ENCODE data around the gene GCNA. TPM values are rescaled to one million over a fixed set of nuclear protein-coding genes. Genes with fewer than 3 reads are reported as not detected.
"Not testable (repeated sequence)": the region's sequence is repeated elsewhere in the genome, so short reads cannot be mapped to it uniquely, and the experiment has no call there.

GCNA gene
- total RNA-seq, 1 experiment from 2014 or later, result 1.1 TPM

GRCh38 chrX:71604141-71604540, 25.9 kb downstream of the GCNA start:
- Histone ChIP-seq H3K27me3 (no peaks in the 10 kb centered on the region), H3K4me3 (no peak overlapping the region), H3K36me3 (peaks cover 22% of the 10 kb centered on the region), H3K9me3 (no peaks in the 10 kb centered on the region)
- no peak for DNase-seq

GRCh38 chrX:71604796-71605568, 26.7 kb downstream of the GCNA start:
- H3K36me3 ChIP-seq, result peaks cover 24% of the 10 kb centered on the region
- H3K9me3 ChIP-seq, result no peaks in the 10 kb centered on the region
- H3K27me3 ChIP-seq, result no peaks in the 10 kb centered on the region
- no peak for DNase-seq
- H3K4me3 ChIP-seq, result no peak overlapping the region

GRCh38 chrX:71606536-71607216, 28.4 kb downstream of the GCNA start:
- DNase-seq, result no peak
- H3K36me3 ChIP-seq, result peaks cover 19% of the 10 kb centered on the region
- no peaks in the 10 kb centered on the region for H3K9me3 ChIP-seq
- H3K4me3 ChIP-seq, result no peak overlapping the region
- H3K27me3 ChIP-seq, result no peaks in the 10 kb centered on the region

GRCh38 chrX:71607488-71607887, 29.3 kb downstream of the GCNA start:
- DNase-seq, result no peak
- Histone ChIP-seq H3K9me3 (no peaks in the 10 kb centered on the region), H3K27me3 (no peaks in the 10 kb centered on the region), H3K36me3 (peaks cover 13% of the 10 kb centered on the region), H3K4me3 (no peak overlapping the region)

DNA sequence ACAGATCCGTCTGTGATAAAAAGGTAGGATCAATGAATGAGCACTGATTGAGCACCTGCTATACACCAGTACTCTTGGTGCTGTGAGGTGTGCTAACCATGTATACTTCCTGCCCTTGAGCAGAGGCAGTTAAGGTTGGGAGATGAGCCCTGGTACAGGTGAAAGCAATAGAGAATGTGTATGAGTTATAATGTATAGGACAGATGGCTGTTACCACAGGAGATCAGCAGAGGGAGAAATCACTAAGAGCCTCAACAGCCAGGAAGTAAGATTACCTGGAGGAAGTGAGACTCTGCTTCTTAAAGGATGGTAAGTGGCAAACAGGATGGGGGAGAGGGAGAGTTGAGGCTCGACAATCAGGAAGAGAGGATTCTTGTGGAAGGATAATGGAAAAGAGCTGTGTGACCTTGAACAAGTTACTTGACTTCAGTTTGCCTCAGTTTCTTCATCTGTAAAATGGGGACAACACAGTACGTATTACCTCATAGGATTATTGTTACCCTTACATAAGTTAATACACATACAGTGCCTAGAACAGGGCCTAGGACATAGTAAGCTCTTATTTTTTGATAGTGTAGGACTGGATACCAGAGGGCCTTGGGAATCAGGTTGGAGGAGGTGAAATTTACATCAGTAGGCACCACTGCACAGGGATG, 31.0 kb downstream of the GCNA start:
- H3K9me3 ChIP-seq, result no peaks in the 10 kb centered on the region
- DNase-seq, result no peak
- H3K36me3 ChIP-seq, result peaks cover 3% of the 10 kb centered on the region
- H3K27me3 ChIP-seq, result no peaks in the 10 kb centered on the region
- H3K4me3 ChIP-seq, result no peak overlapping the region

- not testable (repeated sequence) for H3K4me3 ChIP-seq, H3K27me3 ChIP-seq, H3K36me3 ChIP-seq, DNase-seq, H3K9me3 ChIP-seq
Measured at GRCh38 chrX:71611736-71612135, 33.5 kb downstream of the GCNA start.

DNA sequence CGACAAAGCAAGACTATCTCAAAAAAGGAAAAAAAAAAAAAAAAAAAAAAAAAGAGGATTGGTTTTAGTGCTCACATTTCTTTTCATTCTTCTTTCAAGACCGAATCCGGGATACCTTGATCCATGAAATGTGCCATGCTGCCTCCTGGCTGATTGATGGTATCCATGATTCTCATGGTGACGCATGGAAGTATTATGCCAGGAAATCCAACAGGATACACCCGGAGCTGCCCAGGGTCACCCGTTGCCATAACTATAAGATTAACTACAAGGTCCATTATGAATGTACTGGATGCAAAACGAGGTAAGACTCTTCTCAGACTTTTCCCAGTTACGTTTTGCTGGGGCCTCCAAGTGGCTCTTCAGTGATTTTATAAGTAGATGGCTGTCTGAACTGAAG, 34.0 kb downstream of the GCNA start:
- Histone ChIP-seq H3K4me3 (no peak overlapping the region), H3K9me3 (no peaks in the 10 kb centered on the region), H3K27me3 (no peaks in the 10 kb centered on the region), H3K36me3 (peaks cover 3% of the 10 kb centered on the region)
- DNase-seq, result no peak

- Histone ChIP-seq H3K36me3 (no peaks in the 10 kb centered on the region; the same call in 1 of the 2 replicates), H3K4me3 (no peak overlapping the region), H3K27me3 (no peaks in the 10 kb centered on the region), H3K9me3 (no peaks in the 10 kb centered on the region)
- no peak for DNase-seq
Measured at GRCh38 chrX:71615056-71615455, 36.8 kb downstream of the GCNA start.

DNA sequence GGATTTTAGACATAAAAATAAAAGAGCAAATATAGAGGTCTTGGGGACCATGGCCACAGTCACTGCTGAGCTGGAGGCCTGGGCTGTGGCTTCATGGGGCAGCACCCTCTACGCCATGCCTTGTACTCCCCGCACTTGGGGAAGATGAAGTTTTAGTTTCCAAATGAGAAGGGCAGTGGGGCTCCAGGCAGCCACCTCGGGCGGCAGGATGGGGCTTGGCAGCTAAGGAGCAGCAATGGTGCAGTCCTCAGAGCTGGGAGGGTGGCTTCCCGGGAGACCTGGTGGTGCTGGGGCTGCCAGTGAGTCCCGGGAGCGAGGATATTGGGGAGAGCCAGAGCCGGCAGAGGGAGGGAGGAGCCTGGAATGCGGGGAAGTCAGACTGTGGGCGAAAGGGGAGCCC, 37.7 kb downstream of the GCNA start:
- no peaks in the 10 kb centered on the region; the same call in 1 of the 2 replicates for H3K36me3 ChIP-seq
- H3K9me3 ChIP-seq, result no peaks in the 10 kb centered on the region
- H3K4me3 ChIP-seq, result no peak overlapping the region
- no peak for DNase-seq
- no peaks in the 10 kb centered on the region for H3K27me3 ChIP-seq

GRCh38 chrX:71616672-71617529, 38.7 kb downstream of the GCNA start:
- H3K4me3 ChIP-seq, result no peak overlapping the region
- H3K9me3 ChIP-seq, result no peaks in the 10 kb centered on the region
- no peaks in the 10 kb centered on the region for H3K36me3 ChIP-seq
- no peaks in the 10 kb centered on the region for H3K27me3 ChIP-seq
- DNase-seq, result no peak

DNA sequence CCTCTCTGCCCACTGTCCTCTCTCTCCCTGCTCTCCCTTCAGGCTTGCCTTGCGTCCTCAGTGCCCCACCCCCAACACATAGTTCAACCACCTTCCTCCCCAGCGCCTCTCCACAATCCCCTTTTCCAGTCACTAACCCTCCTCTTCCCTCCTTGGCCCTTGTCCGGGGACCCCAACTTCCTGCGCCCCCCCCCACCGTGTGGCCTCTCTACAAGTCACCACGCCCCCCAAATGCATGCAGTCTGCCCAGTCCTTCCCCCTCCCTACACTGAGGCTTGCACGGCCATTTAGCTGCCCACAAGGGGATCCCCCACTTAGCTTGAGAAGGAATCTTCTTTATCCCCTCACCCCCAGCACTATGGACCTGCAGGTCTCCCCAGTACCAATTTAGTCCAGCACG, 39.5 kb downstream of the GCNA start:
- H3K27me3 ChIP-seq, result no peaks in the 10 kb centered on the region
- no peaks in the 10 kb centered on the region for H3K9me3 ChIP-seq
- DNase-seq, result no peak
- H3K4me3 ChIP-seq, result no peak overlapping the region
- no peaks in the 10 kb centered on the region for H3K36me3 ChIP-seq

GRCh38 chrX:71618303-71618721, 40.1 kb downstream of the GCNA start, which contains the start of gene CXCR3:
TSS of gene CXCR3 (minus strand) at chrX:71618511. CDS start at chrX:71618449, 62 bp downstream.
- Histone ChIP-seq H3K36me3 (no peaks in the 10 kb centered on the region), H3K4me3 (no peak within 1 kb of the TSS), H3K27me3 (no peaks in the 10 kb centered on the region), H3K9me3 (no peaks in the 10 kb centered on the region)
- DNase-seq, result peak; percentile 32

DNA sequence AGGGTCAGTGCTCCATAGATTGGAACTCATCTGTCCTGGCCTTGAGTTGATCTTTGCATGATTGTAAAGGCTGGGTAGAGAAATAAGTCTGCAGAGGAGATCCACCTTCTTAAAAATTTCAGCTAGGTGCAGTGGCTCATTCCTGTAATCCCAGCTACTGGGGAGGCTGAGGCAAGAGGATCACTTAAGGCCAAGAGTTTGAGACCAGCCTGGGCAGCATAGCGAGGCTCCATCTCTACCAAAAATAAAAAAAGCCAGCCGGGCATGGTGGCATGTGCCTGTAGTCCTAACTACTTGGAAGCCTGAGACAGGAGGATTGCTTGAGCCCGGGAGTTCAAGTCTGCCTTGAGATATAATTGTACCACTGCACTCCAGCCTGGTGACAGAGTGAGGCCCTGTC, 40.5 kb downstream of the GCNA start:
- Histone ChIP-seq H3K27me3 (no peaks in the 10 kb centered on the region), H3K9me3 (no peaks in the 10 kb centered on the region)
- DNase-seq, result no peak

GRCh38 chrX:71619193-71619592, 41.0 kb downstream of the GCNA start:
- no peak overlapping the region for H3K4me3 ChIP-seq
- no peak for DNase-seq
- no peaks in the 10 kb centered on the region for H3K36me3 ChIP-seq
- no peaks in the 10 kb centered on the region for H3K9me3 ChIP-seq
- no peaks in the 10 kb centered on the region for H3K27me3 ChIP-seq

More for the DNA sequence above, 40.5 kb downstream of the GCNA start:
- Histone ChIP-seq H3K4me3 (no peak overlapping the region), H3K36me3 (no peaks in the 10 kb centered on the region)

DNA sequence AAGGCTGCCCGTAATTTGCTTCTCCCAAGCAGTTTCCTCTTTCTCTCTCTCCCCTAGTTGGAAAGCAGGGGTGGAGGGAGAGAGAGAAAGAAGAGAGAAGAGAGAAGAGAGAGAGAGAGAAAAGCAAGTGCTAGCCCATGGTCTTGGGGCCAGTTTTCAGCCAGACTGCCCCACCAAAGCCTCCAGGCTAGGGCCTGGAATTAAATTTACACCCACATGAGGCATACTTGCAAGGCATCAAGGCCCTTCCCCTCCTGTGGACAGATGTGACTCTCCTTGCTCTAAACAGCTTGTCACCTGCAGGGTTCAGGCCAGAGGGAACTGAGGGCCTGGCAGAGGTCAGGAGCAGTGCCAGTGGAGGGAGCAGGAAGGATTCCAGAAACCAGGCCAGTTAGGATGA, 41.7 kb downstream of the GCNA start:
- DNase-seq, result no peak
- Histone ChIP-seq H3K36me3 (no peaks in the 10 kb centered on the region), H3K9me3 (no peaks in the 10 kb centered on the region), H3K4me3 (no peak overlapping the region), H3K27me3 (no peaks in the 10 kb centered on the region)

GRCh38 chrX:71621603-71622002, 43.4 kb downstream of the GCNA start:
- Histone ChIP-seq H3K36me3 (no peaks in the 10 kb centered on the region), H3K9me3 (no peaks in the 10 kb centered on the region), H3K27me3 (no peaks in the 10 kb centered on the region), H3K4me3 (no peak overlapping the region)
- no peak for DNase-seq
